Memory B cell (primary cell): ENCODE results near the gene ANO2.

ENCODE experiments used
- ATAC-seq: fragments of 150-1000 bp; cut with Tn5 transposase; 2 replicates; pipeline ENCODE4 v1.10.0; 2021; ENCODE audit warnings: low read depth, mild to moderate bottlenecking, moderate library complexity
- DNase-seq, 2 donors: peaks; one replicate each; pipeline ENCODE4 v3.0.0; 2022; ENCODE audit warnings: low spot score in 2 of 2
- H3K27ac Mint-ChIP-seq: one replicate; pipeline ENCODE4 v1.8.0; 2022; ENCODE audit warnings: mild to moderate bottlenecking, moderate library complexity, mixed read lengths
- H3K27me3 Mint-ChIP-seq: one replicate; pipeline ENCODE4 v1.8.0; 2022; ENCODE audit warnings: mixed read lengths
- H3K36me3 Mint-ChIP-seq: one replicate; pipeline ENCODE4 v1.8.0; 2022; ENCODE audit warnings: mild to moderate bottlenecking, mixed read lengths
- H3K4me1 Mint-ChIP-seq: one replicate; pipeline ENCODE4 v1.8.0; 2022; ENCODE audit warnings: mixed read lengths
- H3K4me3 Mint-ChIP-seq: one replicate; pipeline ENCODE4 v1.8.0; 2022; ENCODE audit warnings: mild to moderate bottlenecking, moderate library complexity, mixed read lengths
- H3K9me3 Mint-ChIP-seq: one replicate; pipeline ENCODE4 v1.8.0; 2022; ENCODE audit warnings: mixed read lengths

ANO2 gene

DNA sequence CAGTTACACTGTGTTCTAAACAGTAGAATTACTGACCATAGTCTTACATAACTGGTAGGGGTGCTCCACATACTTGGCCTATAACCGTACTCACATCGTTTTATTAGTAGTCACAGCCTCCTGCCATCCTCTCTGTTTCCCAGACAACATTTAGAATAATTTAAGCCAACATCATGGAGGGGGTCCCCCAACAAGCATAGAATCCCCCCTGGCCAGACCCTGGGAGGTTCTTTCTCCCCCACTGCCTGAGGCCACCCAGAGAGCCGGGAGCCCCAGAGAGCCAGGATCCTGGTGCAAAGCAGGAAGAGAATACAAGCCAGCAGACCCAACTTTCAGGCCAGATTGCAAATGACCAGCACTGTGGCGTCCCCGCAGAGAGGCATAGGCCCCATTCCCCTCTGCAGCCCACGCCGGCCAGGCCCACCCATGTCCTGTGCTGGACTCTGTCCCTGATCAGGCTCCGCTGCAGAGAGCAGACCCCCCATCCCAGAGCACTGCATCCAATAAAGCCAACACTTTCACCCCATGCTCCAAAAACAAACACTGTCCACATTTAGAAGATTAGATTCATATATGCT, 317.9 kb downstream of the ANO2 start:
- DNase-seq (no peak), ATAC-seq (no peak)
- H3K36me3 Mint-ChIP-seq: no peaks in the 10 kb centered on the region
- H3K27me3 Mint-ChIP-seq: peaks cover 10% of the 10 kb centered on the region
- no peak overlapping the region for H3K4me3 Mint-ChIP-seq
- H3K27ac Mint-ChIP-seq: no peak overlapping the region
- H3K9me3 Mint-ChIP-seq: no peaks in the 10 kb centered on the region
- no peaks in the 10 kb centered on the region for H3K4me1 Mint-ChIP-seq

DNA sequence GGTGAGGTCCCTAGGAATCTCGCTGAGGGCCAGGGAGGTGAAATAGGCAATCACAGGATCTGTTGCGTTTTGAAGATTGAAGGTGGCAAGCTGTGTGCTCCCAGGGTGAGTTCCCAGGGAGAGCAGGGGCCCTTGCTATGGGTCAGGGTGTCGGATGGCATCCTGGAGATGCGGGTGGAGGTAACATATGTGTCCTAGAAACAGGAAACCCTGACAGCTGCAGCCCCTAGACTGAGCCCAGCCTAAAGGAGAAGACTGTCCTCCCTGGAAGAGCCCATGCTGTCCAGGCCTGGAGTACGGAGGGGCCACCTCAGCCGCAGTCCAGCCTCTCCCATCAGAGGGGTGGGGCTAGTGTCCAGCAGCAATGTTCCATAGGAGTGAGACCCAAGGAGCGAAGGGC, 318.9 kb downstream of the ANO2 start:
- H3K4me3 Mint-ChIP-seq: no peak overlapping the region
- peaks cover 7% of the 10 kb centered on the region for H3K27me3 Mint-ChIP-seq
- no peaks in the 10 kb centered on the region for H3K9me3 Mint-ChIP-seq
- no peak overlapping the region for H3K27ac Mint-ChIP-seq
- H3K36me3 Mint-ChIP-seq: no peaks in the 10 kb centered on the region
- ATAC-seq (no peak), DNase-seq (no peak)
- no peaks in the 10 kb centered on the region for H3K4me1 Mint-ChIP-seq

- Mint-ChIP-seq H3K4me3 (no peak overlapping the region), H3K27me3 (peaks cover 7% of the 10 kb centered on the region), H3K4me1 (no peaks in the 10 kb centered on the region), H3K9me3 (no peaks in the 10 kb centered on the region), H3K36me3 (no peaks in the 10 kb centered on the region), H3K27ac (no peak overlapping the region)
- ATAC-seq (no peak), DNase-seq (no peak)
Measured at GRCh38 chr12:5624486-5625272, 320.4 kb downstream of the ANO2 start.

GRCh38 chr12:5623411-5623810, 321.6 kb downstream of the ANO2 start:
- H3K4me3 Mint-ChIP-seq: no peak overlapping the region
- no peak for DNase-seq

DNA sequence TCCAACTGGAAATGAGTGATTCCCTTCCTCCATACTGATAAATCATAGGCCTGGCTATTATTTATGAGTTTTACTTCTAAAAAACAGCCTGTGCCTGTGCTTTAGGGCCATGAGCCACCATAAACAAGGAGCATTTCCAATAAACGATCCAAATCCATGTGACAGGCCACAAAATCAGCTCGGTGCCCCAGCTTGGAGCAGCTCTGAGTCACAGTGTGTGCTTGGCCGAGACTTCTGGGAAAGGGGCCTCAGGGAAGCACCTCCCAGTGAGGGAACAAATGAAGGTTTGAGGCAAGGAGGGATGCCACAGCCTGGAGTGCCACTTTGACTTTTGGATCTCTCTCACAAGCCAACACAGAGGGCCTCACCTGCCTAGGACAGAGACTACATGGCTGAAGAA, 322.8 kb downstream of the ANO2 start:
- Mint-ChIP-seq H3K4me3 (no peak overlapping the region), H3K27me3 (peaks cover 10% of the 10 kb centered on the region), H3K27ac (no peak overlapping the region), H3K36me3 (no peaks in the 10 kb centered on the region), H3K4me1 (no peaks in the 10 kb centered on the region), H3K9me3 (no peaks in the 10 kb centered on the region)
- ATAC-seq: no peak
- DNase-seq: no peak

More at GRCh38 chr12:5623411-5623810, 321.6 kb downstream of the ANO2 start:
- Mint-ChIP-seq H3K4me1 (no peaks in the 10 kb centered on the region), H3K27me3 (peaks cover 10% of the 10 kb centered on the region), H3K27ac (no peak overlapping the region), H3K9me3 (no peaks in the 10 kb centered on the region), H3K36me3 (no peaks in the 10 kb centered on the region)
- ATAC-seq: no peak

DNA sequence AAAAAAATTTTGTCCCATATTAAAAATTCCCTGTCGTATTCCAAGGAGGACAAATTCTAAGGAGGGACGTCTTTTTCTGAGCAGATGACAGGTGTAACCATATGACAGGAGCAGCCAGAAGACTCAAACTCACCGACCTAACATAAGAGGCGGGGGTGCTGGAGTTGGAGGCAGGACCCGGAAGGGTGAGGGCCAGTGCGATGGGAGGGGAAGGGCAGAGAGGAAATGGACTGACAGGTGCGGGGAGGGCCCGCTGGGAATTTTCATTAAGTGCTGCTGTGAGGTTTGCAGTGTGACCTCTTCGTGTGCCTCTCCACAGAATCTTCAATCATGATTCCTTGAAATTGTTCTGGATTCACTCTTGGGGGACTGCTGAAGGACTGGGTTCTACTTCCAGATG, 323.7 kb downstream of the ANO2 start:
- H3K9me3 Mint-ChIP-seq: no peaks in the 10 kb centered on the region
- H3K4me3 Mint-ChIP-seq: no peak overlapping the region
- ATAC-seq: no peak
- no peak for DNase-seq
- H3K4me1 Mint-ChIP-seq: no peaks in the 10 kb centered on the region
- H3K27ac Mint-ChIP-seq: no peak overlapping the region
- peaks cover 10% of the 10 kb centered on the region for H3K27me3 Mint-ChIP-seq
- no peaks in the 10 kb centered on the region for H3K36me3 Mint-ChIP-seq

GRCh38 chr12:5620896-5621295, 324.2 kb downstream of the ANO2 start:
- peaks cover 10% of the 10 kb centered on the region for H3K27me3 Mint-ChIP-seq
- H3K27ac Mint-ChIP-seq: no peak overlapping the region
- H3K4me1 Mint-ChIP-seq: no peaks in the 10 kb centered on the region
- H3K4me3 Mint-ChIP-seq: no peak overlapping the region
- no peaks in the 10 kb centered on the region for H3K36me3 Mint-ChIP-seq
- ATAC-seq (no peak), DNase-seq (no peak)
- H3K9me3 Mint-ChIP-seq: no peaks in the 10 kb centered on the region

- no peaks in the 10 kb centered on the region for H3K9me3 Mint-ChIP-seq
- ATAC-seq: no peak
- no peak overlapping the region for H3K4me3 Mint-ChIP-seq
- H3K4me1 Mint-ChIP-seq: no peaks in the 10 kb centered on the region
- DNase-seq: no peak
- H3K27me3 Mint-ChIP-seq: peaks cover 10% of the 10 kb centered on the region
- no peaks in the 10 kb centered on the region for H3K36me3 Mint-ChIP-seq
- no peak overlapping the region for H3K27ac Mint-ChIP-seq
Measured at GRCh38 chr12:5619628-5620027, 325.4 kb downstream of the ANO2 start.

GRCh38 chr12:5616854-5617253, 328.2 kb downstream of the ANO2 start:
- ATAC-seq (no peak), DNase-seq (no peak)
- no peaks in the 10 kb centered on the region for H3K36me3 Mint-ChIP-seq
- H3K27ac Mint-ChIP-seq: no peak overlapping the region
- H3K4me1 Mint-ChIP-seq: no peaks in the 10 kb centered on the region
- peaks cover 7% of the 10 kb centered on the region for H3K27me3 Mint-ChIP-seq
- no peaks in the 10 kb centered on the region for H3K9me3 Mint-ChIP-seq
- H3K4me3 Mint-ChIP-seq: no peak overlapping the region

GRCh38 chr12:5615760-5616159, 329.3 kb downstream of the ANO2 start:
- no peaks in the 10 kb centered on the region for H3K4me1 Mint-ChIP-seq
- no peak for DNase-seq
- no peaks in the 10 kb centered on the region for H3K36me3 Mint-ChIP-seq
- peaks cover 5% of the 10 kb centered on the region for H3K27me3 Mint-ChIP-seq
- no peaks in the 10 kb centered on the region for H3K9me3 Mint-ChIP-seq
- no peak overlapping the region for H3K4me3 Mint-ChIP-seq
- no peak for ATAC-seq
- H3K27ac Mint-ChIP-seq: no peak overlapping the region

DNA sequence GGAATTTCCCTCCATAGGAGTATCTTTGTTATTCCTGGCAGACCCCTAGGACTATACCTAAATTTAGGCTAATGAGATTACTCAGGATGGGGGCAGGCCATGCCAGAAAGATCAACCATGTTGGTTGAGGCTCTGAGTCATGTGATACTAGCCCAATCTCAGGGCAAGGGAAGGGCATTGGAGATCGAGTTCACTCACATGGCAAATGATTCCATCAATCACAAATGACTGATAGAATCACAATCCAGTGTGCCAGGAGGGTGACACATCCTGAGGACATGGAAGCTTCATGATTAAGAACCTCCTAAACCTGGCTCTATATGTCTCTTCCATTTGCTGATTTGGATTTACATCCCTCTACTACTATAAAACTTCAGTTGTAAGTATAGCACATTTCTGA, 330.8 kb downstream of the ANO2 start:
- H3K4me3 Mint-ChIP-seq: no peak overlapping the region
- H3K4me1 Mint-ChIP-seq: no peaks in the 10 kb centered on the region
- H3K27me3 Mint-ChIP-seq: peaks cover 5% of the 10 kb centered on the region
- no peaks in the 10 kb centered on the region for H3K36me3 Mint-ChIP-seq
- no peak for DNase-seq
- no peaks in the 10 kb centered on the region for H3K9me3 Mint-ChIP-seq
- no peak overlapping the region for H3K27ac Mint-ChIP-seq
- no peak for ATAC-seq

DNA sequence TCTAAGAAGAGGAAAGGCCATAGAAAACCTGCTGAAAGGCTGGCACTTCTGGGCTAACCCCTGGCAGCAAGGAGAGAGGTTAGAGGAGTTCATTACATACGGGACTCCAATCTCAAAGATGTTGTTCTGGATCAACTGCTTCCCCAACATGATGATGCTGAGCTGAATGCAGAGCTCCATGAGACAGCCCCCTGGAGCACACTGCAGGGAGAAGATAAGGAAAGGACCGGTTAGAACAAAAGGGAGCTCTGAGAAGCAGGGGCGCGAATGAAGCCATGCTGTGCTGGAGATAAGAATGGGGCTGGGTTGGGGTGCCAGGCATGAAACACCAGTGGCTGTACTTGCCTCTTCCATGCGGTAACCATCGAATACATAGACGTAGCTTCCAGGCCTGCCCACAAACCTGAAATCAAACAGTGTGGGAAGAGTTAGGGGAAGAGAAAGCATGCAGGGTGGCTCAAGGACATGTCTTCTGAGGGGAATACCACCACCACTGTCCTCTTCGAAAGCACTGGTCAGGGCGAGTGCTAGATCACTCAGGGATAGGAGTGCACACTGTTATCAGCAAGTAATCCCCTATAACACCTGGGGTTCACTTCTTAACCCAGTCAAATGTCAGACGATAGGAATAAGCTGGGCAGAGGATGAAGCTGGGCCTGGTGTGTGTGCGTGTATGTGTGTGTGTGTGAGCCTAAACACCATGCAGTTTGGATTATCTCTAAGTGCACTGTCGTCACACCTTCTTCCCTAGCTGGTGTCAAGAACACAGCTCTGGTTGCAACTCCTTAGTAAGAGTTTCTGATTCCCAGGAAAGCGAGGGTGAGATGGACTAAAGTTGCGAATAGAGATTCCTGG, 332.3 kb downstream of the ANO2 start:
- no peak overlapping the region for H3K4me3 Mint-ChIP-seq
- H3K27ac Mint-ChIP-seq: no peak overlapping the region
- DNase-seq (no peak), ATAC-seq (no peak)
- H3K4me1 Mint-ChIP-seq: no peaks in the 10 kb centered on the region
- no peaks in the 10 kb centered on the region for H3K9me3 Mint-ChIP-seq
- H3K36me3 Mint-ChIP-seq: no peaks in the 10 kb centered on the region
- H3K27me3 Mint-ChIP-seq: peaks cover 2% of the 10 kb centered on the region

DNA sequence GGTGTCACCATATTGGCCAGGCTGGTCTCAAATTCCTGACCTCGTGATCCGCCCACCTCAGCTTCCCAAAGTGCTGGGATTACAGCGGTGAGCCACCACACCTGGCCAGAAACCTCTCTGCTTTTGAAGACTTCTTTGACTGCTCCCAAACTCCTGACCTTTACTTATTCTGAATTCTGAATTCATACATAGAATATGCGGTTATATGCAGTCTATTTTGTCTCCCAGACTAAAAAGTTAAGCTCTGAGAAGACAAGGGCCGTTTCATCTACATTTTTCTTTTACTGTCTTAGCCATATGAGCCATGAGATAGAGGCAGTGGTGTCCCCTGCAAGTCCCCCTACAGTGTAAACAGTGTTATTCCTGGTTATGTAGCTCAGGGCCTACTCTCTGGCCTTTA, 333.9 kb downstream of the ANO2 start:
- Mint-ChIP-seq H3K36me3 (no peaks in the 10 kb centered on the region), H3K4me1 (no peaks in the 10 kb centered on the region), H3K27ac (no peak overlapping the region), H3K4me3 (no peak overlapping the region), H3K27me3 (peaks cover 2% of the 10 kb centered on the region), H3K9me3 (no peaks in the 10 kb centered on the region)
- ATAC-seq (no peak), DNase-seq (no peak)

DNA sequence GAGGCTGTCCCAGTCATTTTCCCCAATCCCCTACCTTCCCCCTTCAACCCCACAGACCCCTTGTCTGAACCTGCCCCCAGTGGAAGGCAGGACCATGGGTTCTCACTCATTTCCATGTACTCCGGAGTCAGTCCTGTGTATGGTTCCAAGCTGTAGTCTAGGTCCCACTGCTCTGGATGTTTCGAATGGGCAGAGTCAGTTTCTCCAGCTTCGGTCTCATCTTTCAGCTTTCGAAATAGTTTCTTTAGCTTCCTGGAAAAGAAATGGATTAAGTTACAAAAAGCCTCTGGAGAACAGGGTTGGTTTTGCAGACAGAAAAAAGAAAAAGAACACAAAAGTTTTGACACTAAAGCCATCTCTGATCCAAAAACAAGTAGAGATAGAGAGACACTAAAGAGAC, 345.7 kb downstream of the ANO2 start:
- H3K4me3 Mint-ChIP-seq: no peak overlapping the region
- no peaks in the 10 kb centered on the region for H3K4me1 Mint-ChIP-seq
- no peaks in the 10 kb centered on the region for H3K9me3 Mint-ChIP-seq
- H3K27ac Mint-ChIP-seq: no peak overlapping the region
- ATAC-seq (no peak), DNase-seq (no peak)
- no peaks in the 10 kb centered on the region for H3K36me3 Mint-ChIP-seq
- H3K27me3 Mint-ChIP-seq: peaks cover 5% of the 10 kb centered on the region
